ENCODE data around the gene NKX1-1.

GRCh38 chr4:1404573-1405253 is 1.5 kb downstream of the NKX1-1 start:
- no peak for TF ChIP-seq CTCF (IDR thresholded peaks at IDR 0.05)
- no peak for TF ChIP-seq FOXP4 (CRISPR knock-in tag; IDR thresholded peaks at IDR 0.05)
- no peak for TF ChIP-seq MXD4 (CRISPR knock-in tag; IDR thresholded peaks at IDR 0.05; ENCODE audit: borderline replicate concordance)
